ENCODE data around the gene TTN.

DNA sequence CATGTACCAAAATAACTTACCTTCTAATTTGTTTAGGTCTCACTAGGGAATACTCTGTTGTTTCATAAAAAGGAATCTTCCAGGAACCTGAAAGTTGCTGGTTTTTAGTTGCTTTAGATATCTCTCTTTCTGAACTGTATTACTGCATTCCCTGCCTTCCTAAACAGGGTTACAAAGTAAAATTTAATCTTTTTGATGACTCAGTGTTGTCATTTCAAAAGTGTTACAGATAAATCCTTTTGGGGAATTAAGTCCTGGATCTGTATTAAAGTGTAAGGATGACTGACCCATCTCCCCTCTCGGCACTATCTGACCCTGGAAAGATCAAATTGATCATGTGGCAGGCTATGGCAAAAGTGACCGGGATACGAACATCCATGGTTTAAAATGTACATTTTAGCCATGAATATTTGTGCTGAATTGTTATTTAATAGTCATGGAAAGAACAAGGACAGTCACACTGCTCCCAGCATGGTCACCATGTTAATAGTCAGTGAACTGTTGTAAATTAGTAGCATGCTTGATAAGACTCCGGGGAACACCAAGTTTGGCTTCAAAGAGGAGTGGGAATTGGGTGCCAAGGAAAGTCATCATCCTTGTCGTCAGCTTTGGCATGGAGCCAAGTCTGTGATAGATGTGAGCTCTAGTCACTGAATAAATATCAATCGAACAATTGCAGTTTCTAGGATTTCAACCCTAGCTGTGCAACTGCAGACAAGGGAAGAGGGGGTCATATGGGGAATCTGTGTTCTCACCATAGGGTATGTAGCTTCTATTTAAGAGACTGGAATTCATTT lies 322.8 kb downstream of the TTN start:
- TF ChIP-seq CTCF (IDR thresholded peaks at IDR 0.05; ENCODE audit: insufficient read depth, low read depth, low read length), result no peak
- no peak for TF ChIP-seq EZH2 (IDR thresholded peaks at IDR 0.05; ENCODE audit: insufficient read depth, low read length)
